ENCODE measurements around the gene TTF2.

Gene TTF2

DNA sequence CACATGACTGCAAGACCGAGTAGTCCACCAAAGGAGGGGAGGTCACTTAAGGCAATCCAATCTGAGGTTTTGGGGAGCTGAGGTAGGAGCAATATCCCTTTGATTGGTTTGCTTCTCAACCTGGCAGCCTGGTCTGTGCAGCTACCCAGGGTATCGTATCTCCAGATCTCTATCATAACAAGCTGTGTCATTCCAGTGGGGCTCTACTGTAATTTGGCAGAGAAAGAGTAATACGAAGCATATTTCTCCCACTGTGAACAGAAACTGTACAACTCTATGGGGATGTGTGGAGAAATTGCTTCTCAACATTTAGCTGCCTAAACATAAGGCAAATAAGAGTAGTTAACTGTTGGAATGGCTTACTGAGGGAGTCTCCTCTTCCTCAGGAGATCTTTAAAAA, 38.0 kb upstream of the TTF2 start:
- TF ChIP-seq FOXP2 (optimal IDR thresholded peaks at IDR 0.05; ENCODE audit: control extremely low read depth, extremely low read length, insufficient read depth) (no peak), POLR2AphosphoS5 (IDR thresholded peaks at IDR 0.05; ENCODE audit: borderline replicate concordance, low read depth, low read length) (no peak), EZH2 (IDR thresholded peaks at IDR 0.05) (no peak)
- Histone ChIP-seq H3K4me3 (no peak overlapping the region), H3K27ac (no peak overlapping the region), H3K9me3 (ENCODE audit: low read depth, low read length) (no peaks in the 10 kb centered on the region), H3K36me3 (ENCODE audit: insufficient read depth, low read length) (no peaks in the 10 kb centered on the region), H3K9ac (ENCODE audit: insufficient read length) (no peak overlapping the region)
- no peak for DNase-seq (ENCODE audit: low read depth, low spot score)

DNA sequence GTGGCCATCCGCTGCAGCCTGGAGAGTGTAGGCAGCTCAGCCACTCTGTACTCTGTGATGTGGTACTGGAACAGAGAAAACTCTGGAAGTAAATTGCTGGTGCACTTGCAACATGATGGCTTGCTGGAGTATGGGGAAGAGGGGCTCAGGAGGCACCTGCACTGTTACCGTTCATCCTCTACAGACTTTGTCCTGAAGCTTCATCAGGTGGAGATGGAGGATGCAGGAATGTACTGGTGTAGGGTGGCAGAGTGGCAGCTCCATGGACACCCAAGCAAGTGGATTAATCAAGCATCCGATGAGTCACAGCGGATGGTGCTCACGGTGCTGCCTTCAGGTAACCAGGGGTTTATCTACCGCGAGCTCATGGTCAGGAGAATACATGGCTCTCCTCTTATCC, 34.6 kb upstream of the TTF2 start:
- Histone ChIP-seq H3K9ac (ENCODE audit: insufficient read length) (no peak overlapping the region), H3K9me3 (ENCODE audit: low read depth, low read length) (no peaks in the 10 kb centered on the region), H3K27ac (no peak overlapping the region), H3K4me3 (no peak overlapping the region), H3K36me3 (ENCODE audit: insufficient read depth, low read length) (no peaks in the 10 kb centered on the region)
- no peak for DNase-seq (ENCODE audit: low read depth, low spot score)
- TF ChIP-seq EZH2 (IDR thresholded peaks at IDR 0.05): no peak
- no peak for TF ChIP-seq POLR2AphosphoS5 (IDR thresholded peaks at IDR 0.05; ENCODE audit: borderline replicate concordance, low read depth, low read length)
- TF ChIP-seq FOXP2 (optimal IDR thresholded peaks at IDR 0.05; ENCODE audit: control extremely low read depth, extremely low read length, insufficient read depth): no peak

DNA sequence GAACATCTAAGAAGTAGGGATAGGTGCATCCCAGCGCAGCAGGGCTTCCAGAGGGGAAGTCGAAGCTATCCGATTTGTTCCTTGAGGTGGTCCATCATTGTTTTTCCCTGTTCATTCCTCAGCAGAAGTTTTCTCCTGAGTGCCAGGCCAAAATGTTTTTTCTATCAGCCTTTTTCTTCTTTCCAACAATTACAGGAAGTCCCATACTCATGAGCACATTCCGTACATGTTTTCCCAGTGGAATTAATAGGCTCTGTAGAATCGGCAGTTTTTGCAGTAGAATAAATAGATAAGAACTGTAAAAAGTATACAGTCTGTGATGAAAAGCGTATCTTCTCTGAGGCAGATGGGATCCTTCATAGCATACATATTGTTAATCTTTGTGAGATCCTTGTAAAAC, 33.8 kb upstream of the TTF2 start:
- H3K36me3 ChIP-seq (ENCODE audit: insufficient read depth, low read length): no peaks in the 10 kb centered on the region
- H3K9ac ChIP-seq (ENCODE audit: insufficient read length): no peak overlapping the region
- H3K4me3 ChIP-seq: no peak overlapping the region
- H3K9me3 ChIP-seq (ENCODE audit: low read depth, low read length): no peaks in the 10 kb centered on the region
- no peak for DNase-seq (ENCODE audit: low read depth, low spot score)
- no peak overlapping the region for H3K27ac ChIP-seq
- TF ChIP-seq FOXP2 (optimal IDR thresholded peaks at IDR 0.05; ENCODE audit: control extremely low read depth, extremely low read length, insufficient read depth) (no peak), POLR2AphosphoS5 (IDR thresholded peaks at IDR 0.05; ENCODE audit: borderline replicate concordance, low read depth, low read length) (no peak), EZH2 (IDR thresholded peaks at IDR 0.05) (no peak)

DNA sequence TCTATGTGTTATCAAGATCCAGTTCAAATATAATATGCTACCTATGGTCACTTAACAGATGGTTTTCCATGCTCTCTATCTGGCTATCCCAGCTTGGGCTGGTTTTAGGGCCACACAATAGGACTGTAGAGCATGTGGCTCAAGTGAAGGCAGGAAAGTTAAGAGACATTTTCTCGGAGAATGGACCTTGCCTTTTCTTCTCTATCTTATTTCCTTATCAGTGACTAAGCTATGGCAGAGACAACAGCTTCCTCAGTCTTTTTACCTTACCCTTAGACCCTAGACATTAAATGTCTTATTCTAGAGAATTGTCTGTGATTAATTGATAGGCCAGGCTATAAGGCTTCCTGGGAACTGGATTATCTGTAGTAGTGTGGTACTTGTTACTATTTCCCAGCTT, 30.4 kb upstream of the TTF2 start:
- Histone ChIP-seq H3K36me3 (ENCODE audit: insufficient read depth, low read length) (no peaks in the 10 kb centered on the region), H3K9ac (ENCODE audit: insufficient read length) (no peak overlapping the region), H3K4me3 (no peak overlapping the region), H3K9me3 (ENCODE audit: low read depth, low read length) (no peaks in the 10 kb centered on the region), H3K27ac (no peak overlapping the region)
- no peak for DNase-seq (ENCODE audit: low read depth, low spot score)
- TF ChIP-seq EZH2 (IDR thresholded peaks at IDR 0.05) (no peak), FOXP2 (optimal IDR thresholded peaks at IDR 0.05; ENCODE audit: control extremely low read depth, extremely low read length, insufficient read depth) (no peak), POLR2AphosphoS5 (IDR thresholded peaks at IDR 0.05; ENCODE audit: borderline replicate concordance, low read depth, low read length) (no peak)

DNA sequence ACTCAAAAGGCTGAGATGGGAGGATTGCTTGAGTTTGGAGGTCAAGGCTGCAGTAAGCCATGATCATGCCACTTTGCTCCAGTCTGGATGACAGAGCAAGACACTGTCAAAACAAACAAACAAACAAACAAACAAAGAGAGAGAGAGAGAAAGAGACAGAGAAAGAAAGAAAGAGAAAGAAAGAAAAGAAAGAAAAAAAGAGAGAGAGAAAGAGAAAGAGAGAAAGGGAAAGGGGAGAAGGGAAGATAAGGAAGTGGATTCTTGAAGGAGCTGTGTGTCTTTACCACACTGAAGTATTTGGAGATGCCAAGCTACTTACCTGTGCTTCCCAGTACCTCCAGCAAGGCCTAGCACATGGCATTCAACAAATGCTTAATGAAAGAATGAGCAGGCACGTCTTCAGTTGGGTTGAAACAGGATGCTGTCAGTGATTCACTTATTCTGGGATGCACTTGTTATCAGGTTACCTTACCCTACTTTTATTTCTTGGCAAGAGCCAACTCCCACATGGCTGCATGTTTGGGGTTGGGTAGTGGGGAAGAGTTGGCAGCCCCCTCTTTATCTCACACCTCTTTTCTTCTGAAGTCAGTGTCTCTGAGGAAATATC, 29.8 kb upstream of the TTF2 start:
- Histone ChIP-seq H3K9me3 (ENCODE audit: low read depth, low read length) (no peaks in the 10 kb centered on the region), H3K9ac (ENCODE audit: insufficient read length) (no peak overlapping the region), H3K4me3 (no peak overlapping the region), H3K27ac (no peak overlapping the region), H3K36me3 (ENCODE audit: insufficient read depth, low read length) (no peaks in the 10 kb centered on the region)
- TF ChIP-seq POLR2AphosphoS5 (IDR thresholded peaks at IDR 0.05; ENCODE audit: borderline replicate concordance, low read depth, low read length) (no peak), FOXP2 (optimal IDR thresholded peaks at IDR 0.05; ENCODE audit: control extremely low read depth, extremely low read length, insufficient read depth) (no peak), EZH2 (IDR thresholded peaks at IDR 0.05) (no peak)
- no peak for DNase-seq (ENCODE audit: low read depth, low spot score)

DNA sequence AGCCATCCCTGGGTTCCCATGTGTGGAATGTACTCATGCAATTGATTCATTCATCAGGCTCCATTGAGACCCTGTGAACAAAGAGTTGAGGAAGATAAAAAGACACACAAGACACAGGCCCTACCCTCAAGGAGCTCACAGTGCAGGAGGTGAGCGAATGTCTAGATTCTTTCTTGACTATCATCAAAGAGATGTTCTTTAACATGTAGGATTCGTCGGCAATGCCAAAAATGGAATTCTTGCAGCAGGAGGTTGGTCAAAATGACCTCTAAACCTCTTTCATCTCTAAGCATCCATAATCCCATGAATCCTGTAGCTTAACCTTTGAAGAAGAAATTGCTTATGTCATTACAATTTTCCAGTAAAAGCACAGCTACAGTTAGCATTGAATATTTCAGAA, 27.9 kb upstream of the TTF2 start:
- no peak for DNase-seq (ENCODE audit: low read depth, low spot score)
- H3K27ac ChIP-seq: no peak overlapping the region
- no peak overlapping the region for H3K9ac ChIP-seq (ENCODE audit: insufficient read length)
- no peaks in the 10 kb centered on the region for H3K9me3 ChIP-seq (ENCODE audit: low read depth, low read length)
- no peaks in the 10 kb centered on the region for H3K36me3 ChIP-seq (ENCODE audit: insufficient read depth, low read length)
- TF ChIP-seq EZH2 (IDR thresholded peaks at IDR 0.05): no peak
- no peak for TF ChIP-seq POLR2AphosphoS5 (IDR thresholded peaks at IDR 0.05; ENCODE audit: borderline replicate concordance, low read depth, low read length)
- no peak for TF ChIP-seq FOXP2 (optimal IDR thresholded peaks at IDR 0.05; ENCODE audit: control extremely low read depth, extremely low read length, insufficient read depth)
- no peak overlapping the region for H3K4me3 ChIP-seq

DNA sequence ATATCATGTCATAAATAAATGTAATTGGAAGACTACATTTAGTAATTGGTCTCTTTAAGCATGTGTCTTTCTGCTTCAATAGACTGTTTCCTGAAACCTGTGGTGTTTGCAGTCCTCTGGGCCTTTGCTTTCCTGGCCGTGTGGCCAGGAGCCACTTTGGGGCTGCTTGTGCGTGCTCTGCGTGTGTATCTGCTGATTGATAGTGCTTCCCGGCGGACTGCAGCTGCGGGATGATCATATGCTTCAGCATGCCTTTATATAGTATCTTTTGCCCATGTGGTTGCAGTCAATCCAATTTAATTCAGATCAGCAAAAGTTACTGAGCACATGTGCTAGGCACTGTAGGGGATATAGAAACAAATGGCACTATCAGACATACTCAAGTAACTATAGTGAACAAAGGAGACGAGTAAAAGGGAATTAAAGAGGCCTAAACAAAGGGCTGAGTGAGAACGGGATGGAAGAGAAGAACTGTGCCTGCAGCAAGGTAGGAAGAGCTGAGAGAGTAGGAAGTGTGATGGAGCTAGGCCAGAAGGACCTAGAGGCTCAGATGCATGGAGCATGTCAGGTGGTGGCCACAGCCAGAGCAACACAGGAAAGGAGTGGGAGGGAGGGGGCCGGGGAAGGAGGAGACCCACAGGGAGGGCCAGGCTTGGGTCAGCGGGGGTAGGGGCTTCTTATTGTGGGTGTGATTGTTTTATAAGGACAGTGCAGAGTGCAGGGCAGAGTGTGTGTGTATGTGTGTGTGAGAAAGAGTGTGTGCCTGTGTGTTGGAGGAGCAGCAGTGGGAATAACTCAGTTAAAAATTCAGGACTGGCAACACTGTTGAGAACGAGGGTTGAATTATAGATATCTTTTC, 27.2 kb upstream of the TTF2 start:
- H3K9me3 ChIP-seq (ENCODE audit: low read depth, low read length): no peaks in the 10 kb centered on the region
- no peak overlapping the region for H3K27ac ChIP-seq
- no peak for TF ChIP-seq FOXP2 (optimal IDR thresholded peaks at IDR 0.05; ENCODE audit: control extremely low read depth, extremely low read length, insufficient read depth)
- no peak for TF ChIP-seq EZH2 (IDR thresholded peaks at IDR 0.05)
- no peak for TF ChIP-seq POLR2AphosphoS5 (IDR thresholded peaks at IDR 0.05; ENCODE audit: borderline replicate concordance, low read depth, low read length)
- DNase-seq (ENCODE audit: low read depth, low spot score): no peak
- no peak overlapping the region for H3K4me3 ChIP-seq
- H3K9ac ChIP-seq (ENCODE audit: insufficient read length): no peak overlapping the region
- no peaks in the 10 kb centered on the region for H3K36me3 ChIP-seq (ENCODE audit: insufficient read depth, low read length)

DNA sequence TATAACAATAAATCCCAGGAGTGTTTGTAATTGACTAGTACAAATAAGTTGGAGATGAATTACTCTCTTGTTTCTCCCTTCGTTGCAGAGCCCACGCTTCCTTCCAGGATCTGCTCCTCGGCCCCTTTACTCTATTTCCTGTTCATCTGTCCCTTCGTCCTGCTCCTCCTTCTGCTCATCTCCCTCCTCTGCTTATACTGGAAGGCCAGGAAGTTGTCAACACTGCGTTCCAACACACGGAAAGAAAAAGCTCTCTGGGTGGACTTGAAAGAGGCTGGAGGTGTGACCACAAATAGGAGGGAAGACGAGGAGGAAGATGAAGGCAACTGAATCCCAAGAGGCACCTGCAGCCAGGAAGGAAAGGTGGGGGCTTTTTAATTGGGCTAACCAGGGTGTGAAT, 26.4 kb upstream of the TTF2 start:
- DNase-seq (ENCODE audit: low read depth, low spot score): no peak
- Histone ChIP-seq H3K4me3 (no peak overlapping the region), H3K27ac (no peak overlapping the region), H3K9me3 (ENCODE audit: low read depth, low read length) (no peaks in the 10 kb centered on the region), H3K9ac (ENCODE audit: insufficient read length) (no peak overlapping the region), H3K36me3 (ENCODE audit: insufficient read depth, low read length) (no peaks in the 10 kb centered on the region)
- TF ChIP-seq POLR2AphosphoS5 (IDR thresholded peaks at IDR 0.05; ENCODE audit: borderline replicate concordance, low read depth, low read length) (no peak), EZH2 (IDR thresholded peaks at IDR 0.05) (no peak), FOXP2 (optimal IDR thresholded peaks at IDR 0.05; ENCODE audit: control extremely low read depth, extremely low read length, insufficient read depth) (no peak)
